GM21529 (cell line): ENCODE results near the gene SH3RF1.
A peak's percentile ranks its signal among the peaks of the same experiment; 100 is the strongest.

Source experiments
- ATAC-seq: cut with Tn5 transposase; IDR thresholded peaks from one replicate; pipeline ENCODE4 v1.9.1; 2021; ENCODE audit not compliant: unreplicated experiment

The SH3RF1 gene

DNA sequence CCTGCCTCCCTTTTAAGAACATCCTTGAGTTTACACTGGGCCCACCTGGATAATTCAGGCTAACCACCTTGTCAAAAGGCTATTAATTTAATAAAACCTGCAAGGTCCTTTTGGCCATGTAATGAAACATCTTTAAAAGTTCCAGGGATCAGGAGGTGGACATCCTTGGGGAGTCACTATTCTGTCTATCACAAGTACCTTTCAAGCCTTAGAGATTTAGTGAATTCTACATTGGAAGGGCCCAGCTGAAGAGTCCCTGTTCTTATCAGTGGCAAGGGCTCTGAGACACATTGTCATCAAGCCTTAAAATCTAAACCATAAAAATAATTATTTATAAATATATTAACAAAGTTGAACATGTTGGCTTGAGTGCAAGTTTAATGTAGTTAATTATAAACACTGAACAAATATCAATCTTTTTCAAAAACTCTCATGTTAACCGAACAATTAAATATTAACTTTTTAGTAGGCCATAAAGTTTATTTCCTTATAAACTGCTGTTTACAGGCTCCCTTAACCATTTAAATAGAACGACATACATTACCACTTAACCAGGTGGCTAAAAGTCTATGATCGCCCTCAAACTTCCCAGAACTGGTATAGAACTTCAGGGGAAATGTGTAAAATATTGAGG is 156.3 kb downstream of the SH3RF1 start:
- ATAC-seq, result no peak

DNA sequence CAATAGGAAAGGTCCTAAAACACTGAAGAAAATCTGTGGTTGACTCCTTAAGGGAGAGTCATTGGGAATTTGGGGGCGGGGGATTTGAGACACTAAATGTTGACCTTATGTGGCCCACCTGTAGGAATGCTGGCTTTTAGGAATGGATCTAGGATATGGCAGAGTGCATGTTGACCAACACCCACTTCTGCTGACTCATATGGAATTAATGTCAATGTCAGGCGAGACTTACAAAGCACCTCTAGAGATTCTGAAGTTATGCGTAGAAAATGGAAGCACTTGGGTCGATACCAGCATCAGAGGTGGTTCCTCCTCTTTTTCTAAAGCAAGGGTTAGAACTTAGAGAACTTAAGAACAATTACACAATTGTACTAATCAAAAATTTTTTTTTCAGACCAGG is 160.1 kb downstream of the SH3RF1 start:
- ATAC-seq, result no peak

DNA sequence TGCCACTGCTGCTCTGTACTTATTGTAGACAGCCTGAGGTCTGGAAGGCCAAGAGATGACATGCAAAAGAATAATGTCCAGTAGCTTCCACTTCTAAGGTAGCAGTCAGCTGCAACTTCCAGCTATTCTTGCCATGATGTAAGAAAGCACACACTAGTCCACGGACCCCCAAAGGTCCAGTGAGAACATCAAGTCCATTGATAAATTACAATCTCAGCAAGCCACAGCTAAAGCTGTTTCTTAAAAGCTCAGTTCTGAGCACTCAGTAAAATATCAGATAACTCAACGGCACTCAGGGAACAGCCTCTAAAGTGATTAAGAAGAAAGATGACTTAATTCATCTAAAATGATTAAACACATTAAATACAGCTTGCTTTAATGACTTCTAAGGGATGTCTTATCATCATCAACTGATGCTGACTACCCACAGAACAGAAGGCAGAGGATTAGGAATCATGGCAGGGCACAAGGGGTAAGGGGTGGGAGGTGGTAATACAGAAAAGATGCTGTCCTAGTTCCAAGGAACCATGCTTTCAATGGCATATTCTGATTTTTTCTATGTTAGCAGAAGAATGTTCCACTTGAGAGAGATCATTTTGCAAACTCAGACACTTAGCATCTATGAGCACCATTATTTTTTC is 161.6 kb downstream of the SH3RF1 start:
- no peak for ATAC-seq

DNA sequence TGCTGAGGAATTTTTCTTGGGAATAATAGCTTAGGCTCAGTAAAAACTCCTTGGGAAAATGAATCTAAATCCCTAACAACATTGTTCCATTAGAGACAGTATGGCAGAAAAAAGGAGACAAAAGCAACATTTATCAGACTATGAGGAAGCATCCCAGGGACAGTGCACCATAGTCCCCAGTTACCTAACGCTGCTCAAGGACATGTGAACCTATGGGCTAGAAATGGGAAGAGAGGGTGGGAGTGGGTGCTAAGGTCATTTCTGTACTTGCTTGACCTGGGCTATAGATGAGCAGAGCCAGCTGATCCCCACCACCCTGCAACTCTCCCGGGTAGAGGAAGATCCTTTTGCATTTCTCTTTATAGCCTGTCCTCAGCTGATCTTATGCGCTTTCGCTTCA is 162.5 kb downstream of the SH3RF1 start:
- no peak for ATAC-seq

DNA sequence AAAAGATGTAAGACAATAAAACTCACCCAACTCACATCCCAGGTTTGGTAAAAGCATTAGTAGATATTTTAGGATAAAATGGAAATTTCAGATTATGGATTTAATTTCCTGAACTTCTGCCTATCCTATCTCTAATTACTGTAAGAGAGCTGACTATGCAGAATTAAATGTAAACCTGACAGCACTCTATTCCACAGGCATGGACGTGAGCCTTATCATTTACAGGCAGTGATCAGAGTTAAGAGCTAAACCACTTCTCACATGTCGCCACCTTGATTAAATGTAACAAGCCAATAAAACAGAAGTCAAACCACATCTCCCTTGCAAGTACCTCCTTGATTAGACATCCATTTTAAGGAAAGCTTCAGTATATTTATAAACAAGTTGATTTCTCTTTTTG is 163.2 kb downstream of the SH3RF1 start:
- ATAC-seq, result no peak

DNA sequence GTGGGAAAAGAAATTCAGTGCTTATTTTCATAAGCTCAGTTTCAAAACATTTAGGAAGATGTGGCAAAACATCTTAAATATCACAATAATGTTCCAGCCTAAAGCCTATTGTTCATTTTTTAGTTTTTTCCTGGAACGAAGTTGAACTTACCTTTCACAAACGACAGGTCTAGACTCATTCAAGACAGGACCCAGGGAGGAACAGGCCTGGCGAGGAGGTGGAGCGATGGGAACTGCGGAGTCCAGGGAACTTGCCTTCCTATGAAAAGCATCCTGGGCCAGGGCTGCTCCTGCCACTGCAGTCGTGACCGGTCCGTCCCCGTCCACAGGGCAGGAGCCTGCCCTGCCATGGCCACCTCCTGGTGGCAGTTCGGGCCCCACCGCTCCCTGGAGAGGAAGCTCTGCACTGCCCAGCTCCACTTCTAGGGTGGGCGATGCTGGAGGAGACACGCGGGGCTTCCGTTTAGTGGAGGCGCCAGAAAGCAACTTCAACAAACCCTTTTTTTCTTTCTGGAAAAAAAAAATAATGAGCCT is 164.0 kb downstream of the SH3RF1 start:
- ATAC-seq, result no peak

DNA sequence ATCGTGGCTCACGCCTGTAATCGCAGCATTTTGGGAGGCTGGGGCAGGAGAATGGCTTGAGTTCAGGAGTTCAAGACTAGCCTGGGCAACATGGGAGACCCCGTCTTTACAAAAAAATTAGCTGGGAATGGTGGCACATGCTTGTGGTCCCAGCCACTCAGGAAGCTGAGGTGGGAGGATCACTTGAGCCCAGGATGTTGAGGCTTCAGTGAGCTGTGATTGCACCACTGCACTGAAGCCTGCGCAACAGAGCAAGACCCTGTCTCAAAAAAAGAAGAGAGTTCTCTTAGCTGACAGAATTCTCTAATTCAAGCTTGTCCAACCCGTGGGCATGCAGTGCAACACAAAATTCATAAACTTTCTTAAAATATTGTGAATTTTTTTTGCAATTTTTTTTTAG is 165.1 kb downstream of the SH3RF1 start:
- ATAC-seq, result no peak

DNA sequence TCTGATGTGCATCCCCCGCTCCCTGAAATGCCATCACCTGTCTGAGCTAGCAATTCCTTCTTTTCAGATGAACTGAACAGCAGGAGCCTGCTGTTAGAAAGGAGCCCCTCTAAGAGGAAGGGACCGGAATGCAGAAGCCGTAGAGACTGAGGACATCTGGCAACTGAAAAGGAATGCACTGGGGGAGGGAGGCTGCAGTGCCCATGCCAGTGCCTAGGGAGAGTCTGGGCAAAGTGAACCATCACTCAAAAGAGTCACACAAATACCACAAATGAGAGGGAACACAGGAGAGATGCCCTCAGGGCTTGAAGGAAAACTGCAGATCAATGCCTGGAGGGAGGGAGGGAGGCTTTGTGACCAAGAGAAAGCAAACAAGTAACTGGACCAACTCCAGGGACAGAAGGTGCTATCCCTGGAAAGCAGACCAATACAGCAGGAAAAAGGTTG is 166.8 kb downstream of the SH3RF1 start:
- no peak for ATAC-seq

DNA sequence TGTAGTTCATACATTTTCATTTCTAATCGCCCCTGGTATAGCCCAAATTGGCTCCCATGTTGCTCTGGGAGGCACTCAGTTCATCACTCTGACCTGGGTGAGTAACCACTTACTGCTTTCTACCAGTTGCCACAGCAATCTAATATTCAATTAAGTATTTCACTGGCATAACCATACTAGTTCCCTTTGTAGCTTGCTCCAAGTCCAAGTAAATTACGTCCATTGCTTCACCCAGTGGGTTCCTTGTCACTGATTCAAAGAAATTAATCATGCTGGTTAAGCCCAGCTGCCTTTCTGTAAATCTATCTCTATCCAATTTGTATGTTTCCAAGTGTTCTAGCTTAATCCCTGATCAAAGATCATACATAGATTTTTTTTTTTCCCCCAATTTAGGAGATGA is 168.7 kb downstream of the SH3RF1 start:
- no peak for ATAC-seq

DNA sequence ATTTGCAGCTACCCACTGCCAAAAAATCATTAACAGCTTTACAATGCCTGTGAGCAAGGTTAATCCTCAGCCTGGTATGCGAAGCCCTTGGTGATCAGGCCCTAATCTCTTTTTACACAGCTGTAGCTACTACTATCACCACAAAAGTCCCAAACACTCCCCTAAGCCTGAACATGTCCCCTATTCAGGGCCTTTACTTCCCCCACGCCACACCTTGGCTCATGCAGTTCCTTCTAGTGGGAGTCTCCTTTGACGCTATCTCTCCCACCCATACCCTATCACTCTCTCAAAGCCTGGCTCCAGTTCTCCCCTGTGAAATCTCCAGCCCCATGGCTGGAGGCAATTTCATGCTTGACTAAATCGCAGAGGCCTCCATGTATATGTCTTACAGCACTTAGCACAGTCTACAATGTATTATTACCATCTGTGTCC is 170.1 kb downstream of the SH3RF1 start:
- ATAC-seq, result no peak

DNA sequence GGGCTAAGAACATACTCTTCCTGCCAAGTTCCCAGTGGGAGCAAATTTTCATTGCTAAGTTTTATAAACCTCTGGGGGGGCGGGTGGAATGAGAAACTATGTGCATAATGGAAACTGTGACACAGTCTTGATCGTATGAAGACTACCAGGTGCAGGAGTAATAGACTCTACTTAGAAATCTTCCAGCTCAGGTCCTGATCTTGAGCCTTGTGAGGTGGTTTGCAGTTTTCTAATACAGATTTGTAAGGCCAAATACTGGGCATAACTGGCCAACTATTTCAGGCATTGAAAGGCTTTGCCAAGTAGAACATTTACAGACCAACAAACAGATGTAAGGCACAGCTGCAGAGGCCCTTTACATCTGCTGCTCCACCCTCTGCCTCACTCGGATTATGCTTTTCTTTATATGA is 171.0 kb downstream of the SH3RF1 start:
- ATAC-seq, result peak; percentile 43

DNA sequence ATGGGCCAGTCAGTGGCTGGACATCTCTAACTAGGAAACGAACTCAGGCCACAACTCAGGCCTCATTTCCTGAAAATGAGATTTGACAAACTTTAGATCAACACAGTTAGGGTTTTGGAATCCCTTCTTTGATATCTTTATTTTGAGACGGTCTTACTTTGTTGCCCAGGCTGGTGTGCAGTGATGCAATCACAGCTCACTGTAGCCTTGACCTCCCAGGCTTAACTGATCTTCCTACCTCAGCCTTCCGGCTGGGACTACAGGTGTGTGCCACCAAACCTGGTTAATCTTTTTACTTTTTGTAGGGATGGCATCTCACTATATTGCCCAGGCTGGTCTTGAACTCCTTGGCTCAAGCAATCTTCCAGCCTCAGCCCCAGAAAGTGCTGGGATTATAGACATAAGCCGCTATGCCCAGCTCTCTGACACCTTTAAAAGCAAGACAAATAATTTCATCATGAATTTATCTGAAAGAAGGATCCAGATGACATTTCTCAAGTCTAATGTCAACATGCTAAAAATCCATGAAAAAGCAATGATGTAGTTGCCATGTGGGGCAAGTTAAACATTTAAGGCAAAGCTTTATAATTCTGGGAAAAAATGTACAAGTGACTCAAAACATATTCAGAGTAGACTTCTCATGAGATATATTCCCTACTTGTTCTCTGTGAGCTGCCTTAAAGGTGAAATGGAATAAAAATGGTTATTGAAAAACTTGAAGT is 171.6 kb downstream of the SH3RF1 start:
- ATAC-seq, result no peak

DNA sequence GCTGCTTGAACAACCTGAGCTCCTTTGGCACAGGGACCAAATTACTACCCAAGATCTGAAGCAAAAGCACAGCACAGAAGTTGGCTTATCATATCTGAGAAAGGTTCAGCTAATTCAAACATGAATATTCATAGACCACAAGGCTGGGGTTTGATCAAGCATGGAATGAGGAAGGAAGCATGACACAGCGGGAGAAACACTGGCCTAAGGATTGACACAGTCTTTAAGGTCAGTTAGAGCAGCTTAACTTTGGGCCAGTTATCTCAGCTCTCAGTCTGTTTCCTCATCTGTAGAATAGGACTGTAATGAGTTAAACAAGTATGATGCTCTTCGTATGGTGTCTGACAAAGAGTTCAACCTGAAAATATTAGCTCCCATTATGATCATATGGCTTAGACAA is 172.2 kb downstream of the SH3RF1 start:
- peak; percentile 44 for ATAC-seq

DNA sequence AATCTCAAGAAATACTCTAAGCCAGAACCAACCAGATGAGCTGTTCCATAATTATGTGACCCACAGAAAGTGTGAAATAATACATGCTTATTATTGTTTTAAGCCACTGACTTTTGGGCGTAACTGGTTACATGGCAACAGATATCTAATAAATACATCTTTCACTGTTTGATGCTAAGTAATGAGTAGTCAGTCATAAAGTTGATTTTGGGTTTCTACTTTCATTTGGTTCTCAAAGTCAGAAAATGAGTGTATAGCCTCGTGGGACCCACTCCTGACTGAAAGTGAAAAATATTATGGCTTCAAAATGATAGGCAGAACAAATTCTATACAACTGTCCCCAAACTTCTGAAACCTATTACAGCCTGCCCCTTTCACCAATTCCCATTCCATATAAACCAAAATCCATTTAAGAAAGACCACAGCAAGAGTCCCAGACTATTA is 172.7 kb downstream of the SH3RF1 start:
- peak; percentile 59 for ATAC-seq

DNA sequence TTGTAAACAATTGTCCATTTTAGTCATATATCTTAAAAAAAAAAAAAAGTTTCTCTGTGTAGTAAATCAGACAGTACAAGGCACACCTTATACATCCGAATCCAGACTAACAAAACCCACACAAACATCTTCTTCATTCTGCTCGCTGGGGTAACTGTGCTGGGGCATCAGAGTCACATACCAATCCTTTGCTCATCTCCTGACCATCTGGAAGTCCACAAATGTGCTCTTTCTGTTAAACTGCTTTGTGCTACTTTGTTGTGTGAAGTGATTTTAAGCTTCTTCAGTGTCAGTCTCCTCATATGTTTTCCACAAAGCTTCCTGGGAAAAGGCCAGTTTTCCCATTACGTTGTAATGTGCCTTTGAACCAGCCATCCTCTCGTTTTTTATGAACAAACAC is 174.5 kb downstream of the SH3RF1 start:
- no peak for ATAC-seq

DNA sequence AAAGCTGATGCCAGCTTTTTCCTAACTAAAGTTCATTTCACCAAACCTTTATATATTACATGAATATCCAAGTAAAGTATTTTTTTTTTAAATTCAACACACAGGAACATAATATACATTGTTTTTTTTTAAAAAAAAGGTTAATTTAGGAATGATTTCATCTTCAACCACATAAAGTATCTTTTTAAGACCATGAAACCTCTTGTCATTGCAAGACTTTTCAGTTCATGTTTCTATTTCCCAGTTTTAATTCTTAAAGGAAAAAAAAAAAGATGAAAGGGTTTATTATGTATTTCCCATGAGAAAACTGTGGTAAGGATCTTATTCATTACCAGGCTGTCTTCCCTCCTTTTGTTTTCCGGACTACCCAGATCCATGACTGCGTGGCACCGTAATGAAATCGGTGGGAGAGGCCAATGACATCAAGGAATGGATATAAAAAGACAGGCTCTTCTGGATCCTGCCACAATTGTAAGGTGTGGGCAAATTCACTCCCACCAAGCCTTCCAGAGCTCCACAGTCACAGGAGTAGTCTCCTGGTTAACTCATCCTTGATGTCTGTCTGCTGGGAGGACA is 176.0 kb downstream of the SH3RF1 start:
- no peak for ATAC-seq

DNA sequence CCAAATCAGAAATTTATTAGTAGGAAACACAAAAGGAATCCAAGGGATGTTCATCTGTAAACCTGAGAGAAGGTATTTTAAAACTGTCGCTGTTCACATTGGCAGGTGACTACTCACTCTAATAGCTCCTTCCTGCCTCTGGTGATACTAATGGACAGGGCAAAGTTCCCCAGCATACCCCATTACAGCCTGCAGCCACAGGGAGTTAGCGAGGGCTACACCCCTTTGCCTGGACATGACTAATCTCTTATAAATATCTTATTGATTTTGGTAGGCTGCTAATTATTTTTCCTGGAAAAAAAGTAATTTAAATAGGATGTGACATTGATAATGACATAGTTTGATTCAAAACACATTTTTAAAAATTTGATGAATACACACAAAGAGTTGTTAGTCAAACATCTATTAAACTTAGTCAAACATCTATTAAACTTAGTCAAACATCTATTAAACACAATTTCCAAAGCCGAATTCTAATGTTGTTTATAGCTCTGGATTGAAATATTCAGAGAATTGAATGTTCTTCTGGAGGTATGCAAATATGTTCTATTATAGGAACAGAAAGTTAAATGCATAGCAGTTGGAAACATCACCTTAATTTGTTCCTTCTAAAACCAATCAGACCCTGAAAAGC is 177.8 kb downstream of the SH3RF1 start:
- no peak for ATAC-seq

DNA sequence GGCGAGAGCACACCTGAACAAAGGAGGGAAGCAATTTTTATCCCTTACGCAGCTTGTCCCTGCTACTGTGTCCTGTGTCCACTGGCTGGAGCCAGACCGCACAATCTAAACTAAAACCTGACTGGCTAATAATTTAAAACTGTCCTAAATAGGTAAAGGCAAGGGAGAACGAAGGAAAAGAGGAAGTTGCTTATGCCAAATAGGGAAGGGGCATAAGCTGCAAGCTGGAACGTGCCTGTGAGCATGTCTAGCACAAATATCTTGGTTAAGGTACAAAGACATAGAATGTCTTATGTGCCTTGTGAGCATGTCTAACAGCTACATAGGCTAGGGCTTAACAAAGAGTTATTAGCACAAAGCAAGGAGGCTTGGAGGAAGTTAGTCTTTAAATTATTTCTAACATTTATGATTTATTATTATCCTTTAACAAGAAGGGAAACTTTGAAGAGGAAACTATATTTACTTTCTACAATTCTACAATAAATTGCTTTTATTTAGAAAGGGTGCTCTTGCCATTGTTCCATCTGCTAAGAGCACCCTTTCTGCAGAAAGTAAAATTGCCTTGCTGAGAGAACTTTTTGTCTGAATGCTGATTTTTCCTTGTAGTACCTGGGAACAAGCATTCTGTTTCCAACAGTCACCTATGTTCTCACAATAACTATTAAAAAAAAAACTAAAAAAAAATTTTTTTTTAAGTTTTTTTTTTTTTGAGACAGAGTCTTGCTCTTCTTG is 180.1 kb downstream of the SH3RF1 start:
- ATAC-seq, result no peak

DNA sequence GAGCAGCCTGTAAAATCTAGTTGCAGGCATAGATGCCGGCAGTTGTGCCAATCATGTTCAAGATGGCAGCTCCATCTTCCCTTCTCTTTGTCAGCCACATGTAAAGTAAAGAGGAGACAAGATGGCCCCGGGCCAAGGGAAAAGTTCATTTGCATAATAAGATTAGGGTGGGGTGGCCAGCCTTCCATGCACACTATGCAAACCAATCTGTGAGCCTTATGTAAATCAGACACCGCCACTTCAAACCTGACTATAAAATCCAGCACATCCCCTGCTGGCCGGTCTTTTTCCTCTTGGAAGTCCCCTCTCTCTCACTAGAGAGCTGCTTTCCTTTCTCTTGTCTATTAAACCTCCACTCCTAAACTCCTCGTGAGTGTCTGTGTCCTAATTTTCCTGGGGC is 181.8 kb downstream of the SH3RF1 start:
- no peak for ATAC-seq

DNA sequence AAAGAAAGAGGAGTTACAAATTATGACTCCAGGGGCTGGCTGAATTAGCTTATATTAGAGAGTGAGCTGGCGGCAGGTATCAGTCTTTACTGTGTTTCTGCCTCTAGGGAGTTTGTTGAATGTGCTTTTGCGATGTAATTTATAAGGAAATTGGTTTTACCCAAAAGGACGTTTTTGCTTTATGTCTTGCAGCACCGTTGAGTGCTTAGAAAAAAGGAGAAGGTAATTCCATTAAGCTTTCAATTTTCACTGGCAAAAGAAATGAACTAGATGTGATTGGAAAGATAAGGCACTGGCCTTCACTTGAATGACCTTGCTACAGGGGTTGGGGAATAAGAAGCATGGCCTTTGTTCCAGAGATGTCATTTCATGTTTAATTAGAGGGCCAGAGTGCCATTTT is 185.8 kb downstream of the SH3RF1 start:
- no peak for ATAC-seq
